Thyroid gland (tissue), 4 donors: ENCODE results near the gene GPR157.

Experiments
- POLR2A ChIP-seq, 2 donors: fragments of 450-650 bp; IDR thresholded peaks; one replicate each; pipeline ENCODE4 v1.6.1; 2017; ENCODE audit warnings: antibody characterized with exemption in 2 of 2, mild to moderate bottlenecking in 2 of 2, moderate library complexity in 1 of 2
- TF ChIP-seq, protein P1 (sequence below), 6 experiments: fragments of 200-600 bp in 3 of 6; fragments of 450-650 bp in 3 of 6; sonication (generic) in 3 of 6; IDR thresholded peaks; one replicate each; pipeline ENCODE4 v1.5.1; 2016 to 2019; ENCODE audit warnings: antibody characterized with exemption in 6 of 6, mild to moderate bottlenecking in 2 of 6, inconsistent platforms in 1 of 6, moderate library complexity in 1 of 6

DNA sequence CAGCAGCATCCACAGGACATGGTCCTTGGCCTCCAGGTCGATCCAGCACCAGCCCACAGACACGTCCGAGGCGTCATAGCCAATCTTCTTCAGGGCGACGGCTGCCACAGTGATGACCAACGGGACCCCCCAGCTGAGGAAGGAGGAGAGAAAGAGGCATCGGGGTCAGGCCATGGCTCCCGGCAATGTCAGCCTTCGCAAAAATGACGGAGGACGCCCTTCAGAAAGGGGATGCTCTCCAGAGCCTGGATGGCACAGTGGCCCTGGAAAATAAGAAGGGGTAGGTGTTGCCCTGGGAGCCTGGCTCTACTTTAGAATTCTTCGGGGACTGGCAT lies 17.6 kb downstream of the GPR157 start:
- TF ChIP-seq, protein P1, sequence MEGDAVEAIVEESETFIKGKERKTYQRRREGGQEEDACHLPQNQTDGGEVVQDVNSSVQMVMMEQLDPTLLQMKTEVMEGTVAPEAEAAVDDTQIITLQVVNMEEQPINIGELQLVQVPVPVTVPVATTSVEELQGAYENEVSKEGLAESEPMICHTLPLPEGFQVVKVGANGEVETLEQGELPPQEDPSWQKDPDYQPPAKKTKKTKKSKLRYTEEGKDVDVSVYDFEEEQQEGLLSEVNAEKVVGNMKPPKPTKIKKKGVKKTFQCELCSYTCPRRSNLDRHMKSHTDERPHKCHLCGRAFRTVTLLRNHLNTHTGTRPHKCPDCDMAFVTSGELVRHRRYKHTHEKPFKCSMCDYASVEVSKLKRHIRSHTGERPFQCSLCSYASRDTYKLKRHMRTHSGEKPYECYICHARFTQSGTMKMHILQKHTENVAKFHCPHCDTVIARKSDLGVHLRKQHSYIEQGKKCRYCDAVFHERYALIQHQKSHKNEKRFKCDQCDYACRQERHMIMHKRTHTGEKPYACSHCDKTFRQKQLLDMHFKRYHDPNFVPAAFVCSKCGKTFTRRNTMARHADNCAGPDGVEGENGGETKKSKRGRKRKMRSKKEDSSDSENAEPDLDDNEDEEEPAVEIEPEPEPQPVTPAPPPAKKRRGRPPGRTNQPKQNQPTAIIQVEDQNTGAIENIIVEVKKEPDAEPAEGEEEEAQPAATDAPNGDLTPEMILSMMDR (IDR thresholded peaks at IDR 0.05) = no peak
- TF ChIP-seq POLR2A (IDR thresholded peaks at IDR 0.05) = no peak
